Fibroblast of lung (primary cell): ENCODE measurements around the gene KCNJ2.

Experiments used
- EZH2 ChIP-seq: IDR thresholded peaks from 2 replicates; pipeline ENCODE4 v1.5.1; 2012; ENCODE audit warnings: low read length, control low read depth, mild to moderate bottlenecking; ENCODE audit errors: missing control alignments
- TF ChIP-seq, protein P1 (sequence below), 2 donors: IDR thresholded peaks in 1 of 2; conservative IDR thresholded peaks in 1 of 2; 1 replicate in 1 of 2; 2 replicates in 1 of 2; pipeline ENCODE4 v1.5.1; 2011 to 2012; ENCODE audit warnings: low read length in 2 of 2, control low read depth in 1 of 2, inconsistent platforms in 1 of 2, low read depth in 1 of 2, mild to moderate bottlenecking in 1 of 2

DNA sequence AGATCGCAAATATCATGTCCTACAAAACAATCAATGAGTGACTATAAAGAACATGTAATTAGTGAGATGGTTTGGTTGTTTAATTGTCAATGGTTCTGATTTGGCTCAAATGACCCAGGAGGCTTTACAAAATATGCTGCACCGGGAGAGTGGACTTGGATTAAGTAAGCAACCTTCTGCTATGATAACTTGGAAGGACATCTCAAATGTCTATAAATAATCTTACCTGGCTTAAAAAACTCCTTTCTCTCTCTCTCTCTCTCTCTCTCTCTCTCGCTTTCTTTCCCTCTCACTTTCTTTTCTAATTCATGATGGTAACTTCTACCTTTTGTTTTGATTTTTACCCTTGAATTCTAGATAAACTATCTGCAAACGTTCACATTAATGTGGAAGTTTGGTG lies 14.2 kb downstream of the KCNJ2 start:
- no peak for TF ChIP-seq EZH2
- TF ChIP-seq, protein P1, sequence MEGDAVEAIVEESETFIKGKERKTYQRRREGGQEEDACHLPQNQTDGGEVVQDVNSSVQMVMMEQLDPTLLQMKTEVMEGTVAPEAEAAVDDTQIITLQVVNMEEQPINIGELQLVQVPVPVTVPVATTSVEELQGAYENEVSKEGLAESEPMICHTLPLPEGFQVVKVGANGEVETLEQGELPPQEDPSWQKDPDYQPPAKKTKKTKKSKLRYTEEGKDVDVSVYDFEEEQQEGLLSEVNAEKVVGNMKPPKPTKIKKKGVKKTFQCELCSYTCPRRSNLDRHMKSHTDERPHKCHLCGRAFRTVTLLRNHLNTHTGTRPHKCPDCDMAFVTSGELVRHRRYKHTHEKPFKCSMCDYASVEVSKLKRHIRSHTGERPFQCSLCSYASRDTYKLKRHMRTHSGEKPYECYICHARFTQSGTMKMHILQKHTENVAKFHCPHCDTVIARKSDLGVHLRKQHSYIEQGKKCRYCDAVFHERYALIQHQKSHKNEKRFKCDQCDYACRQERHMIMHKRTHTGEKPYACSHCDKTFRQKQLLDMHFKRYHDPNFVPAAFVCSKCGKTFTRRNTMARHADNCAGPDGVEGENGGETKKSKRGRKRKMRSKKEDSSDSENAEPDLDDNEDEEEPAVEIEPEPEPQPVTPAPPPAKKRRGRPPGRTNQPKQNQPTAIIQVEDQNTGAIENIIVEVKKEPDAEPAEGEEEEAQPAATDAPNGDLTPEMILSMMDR (conservative IDR thresholded peaks at IDR 0.05 in 1 of 2, IDR thresholded peaks at IDR 0.05 in 1 of 2; ENCODE audit: low read depth in 1 of 2, low read length in 2 of 2) = no peak
